Neural progenitor cell (in vitro differentiated cells): Measurements from ENCODE around the gene SAMD4A.

ENCODE experiments used
- CTCF ChIP-seq: fragments of 200-600 bp; sonication (generic); IDR thresholded peaks from 2 replicates; pipeline ENCODE4 v1.5.1; 2017; ENCODE audit warnings: antibody characterized with exemption, mild to moderate bottlenecking
- EZH2 ChIP-seq: fragments of 200-600 bp; sonication (generic); IDR thresholded peaks from 2 replicates; pipeline ENCODE4 v1.6.1; 2017; ENCODE audit warnings: antibody characterized with exemption, mild to moderate bottlenecking, moderate library complexity
- EZH2phosphoT487 ChIP-seq: fragments of 200-600 bp; sonication (generic); IDR thresholded peaks from 2 replicates; pipeline ENCODE4 v1.6.1; 2017; ENCODE audit warnings: antibody characterized with exemption

GRCh38 chr14:54622192-54622958, 55.4 kb downstream of the SAMD4A start:
- TF ChIP-seq EZH2: no peak
- no peak for TF ChIP-seq CTCF
- TF ChIP-seq EZH2phosphoT487: no peak
